ENCODE data around the gene SPAG9. TPM values are rescaled to one million over a fixed set of nuclear protein-coding genes. Genes with fewer than 3 reads are reported as not detected.

The SPAG9 gene
- total RNA-seq, 1 donor, result 192 TPM

DNA sequence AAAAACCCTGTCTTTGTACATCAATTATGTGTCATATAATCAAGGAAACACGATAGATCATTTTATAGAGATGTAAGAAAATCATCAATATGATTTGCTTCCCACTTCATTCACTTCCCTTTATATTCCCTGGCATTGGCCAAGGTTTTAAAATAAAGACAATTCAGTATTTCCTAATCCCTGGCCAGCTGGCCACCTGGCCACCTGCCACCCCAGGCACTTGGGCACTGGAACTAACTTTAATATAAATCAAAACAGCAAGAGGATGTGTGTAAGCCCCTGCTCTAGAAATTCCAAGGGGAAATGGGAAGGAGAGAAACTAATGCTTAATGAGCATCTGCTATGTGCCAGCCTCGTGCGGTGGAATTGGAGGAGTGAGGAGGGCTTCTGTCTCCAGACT lies 195.9 kb downstream of the SPAG9 start:
- H4K20me1 ChIP-seq (ENCODE audit: insufficient read depth, low read length), result no peaks in the 10 kb centered on the region
- DNase-seq (ENCODE audit: insufficient read length, low spot score, missing footprints), result no peak
- H3K4me2 ChIP-seq (ENCODE audit: insufficient read depth, low read length), result no peak overlapping the region

GRCh38 chr17:50924300-50924699 lies 196.4 kb downstream of the SPAG9 start:
- TF ChIP-seq, protein P1, sequence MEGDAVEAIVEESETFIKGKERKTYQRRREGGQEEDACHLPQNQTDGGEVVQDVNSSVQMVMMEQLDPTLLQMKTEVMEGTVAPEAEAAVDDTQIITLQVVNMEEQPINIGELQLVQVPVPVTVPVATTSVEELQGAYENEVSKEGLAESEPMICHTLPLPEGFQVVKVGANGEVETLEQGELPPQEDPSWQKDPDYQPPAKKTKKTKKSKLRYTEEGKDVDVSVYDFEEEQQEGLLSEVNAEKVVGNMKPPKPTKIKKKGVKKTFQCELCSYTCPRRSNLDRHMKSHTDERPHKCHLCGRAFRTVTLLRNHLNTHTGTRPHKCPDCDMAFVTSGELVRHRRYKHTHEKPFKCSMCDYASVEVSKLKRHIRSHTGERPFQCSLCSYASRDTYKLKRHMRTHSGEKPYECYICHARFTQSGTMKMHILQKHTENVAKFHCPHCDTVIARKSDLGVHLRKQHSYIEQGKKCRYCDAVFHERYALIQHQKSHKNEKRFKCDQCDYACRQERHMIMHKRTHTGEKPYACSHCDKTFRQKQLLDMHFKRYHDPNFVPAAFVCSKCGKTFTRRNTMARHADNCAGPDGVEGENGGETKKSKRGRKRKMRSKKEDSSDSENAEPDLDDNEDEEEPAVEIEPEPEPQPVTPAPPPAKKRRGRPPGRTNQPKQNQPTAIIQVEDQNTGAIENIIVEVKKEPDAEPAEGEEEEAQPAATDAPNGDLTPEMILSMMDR (IDR thresholded peaks at IDR 0.05; ENCODE audit: extremely low read depth, low read depth, low read length), result no peak
- Histone ChIP-seq H3K79me2 (ENCODE audit: insufficient read depth, low read length) (no peaks in the 10 kb centered on the region), H3K27me3 (ENCODE audit: insufficient read depth, low read length) (no peaks in the 10 kb centered on the region), H3K36me3 (ENCODE audit: insufficient read depth, low read length) (no peaks in the 10 kb centered on the region), H3K9me3 (ENCODE audit: low read depth, low read length) (no peaks in the 10 kb centered on the region), H2AFZ (ENCODE audit: low read length) (no peak overlapping the region), H3K4me3 (ENCODE audit: insufficient read depth, low read length) (no peak overlapping the region), H3K27ac (ENCODE audit: low read depth, low read length) (no peak overlapping the region), H4K20me1 (ENCODE audit: insufficient read depth, low read length) (no peaks in the 10 kb centered on the region), H3K4me2 (ENCODE audit: insufficient read depth, low read length) (no peak overlapping the region), H3K4me1 (ENCODE audit: insufficient read depth, low read length) (peaks cover 14% of the 10 kb centered on the region)
- no peak for DNase-seq (ENCODE audit: insufficient read length, low spot score, missing footprints)

More for the DNA sequence above, 195.9 kb downstream of the SPAG9 start:
- Histone ChIP-seq H3K9me3 (ENCODE audit: low read depth, low read length) (no peaks in the 10 kb centered on the region), H3K4me3 (ENCODE audit: insufficient read depth, low read length) (no peak overlapping the region), H3K36me3 (ENCODE audit: insufficient read depth, low read length) (no peaks in the 10 kb centered on the region), H3K4me1 (ENCODE audit: insufficient read depth, low read length) (peaks cover 11% of the 10 kb centered on the region), H3K79me2 (ENCODE audit: insufficient read depth, low read length) (no peaks in the 10 kb centered on the region), H3K27ac (ENCODE audit: low read depth, low read length) (no peak overlapping the region), H3K27me3 (ENCODE audit: insufficient read depth, low read length) (no peaks in the 10 kb centered on the region), H2AFZ (ENCODE audit: low read length) (no peak overlapping the region)
- TF ChIP-seq, protein P1 (IDR thresholded peaks at IDR 0.05; ENCODE audit: extremely low read depth, low read depth, low read length), result no peak

- Histone ChIP-seq H3K27ac (ENCODE audit: low read depth, low read length) (no peak overlapping the region), H3K4me3 (ENCODE audit: insufficient read depth, low read length) (no peak overlapping the region), H3K79me2 (ENCODE audit: insufficient read depth, low read length) (no peaks in the 10 kb centered on the region), H3K9me3 (ENCODE audit: low read depth, low read length) (no peaks in the 10 kb centered on the region), H2AFZ (ENCODE audit: low read length) (no peak overlapping the region), H3K27me3 (ENCODE audit: insufficient read depth, low read length) (no peaks in the 10 kb centered on the region), H3K4me1 (ENCODE audit: insufficient read depth, low read length) (peaks cover 17% of the 10 kb centered on the region), H3K4me2 (ENCODE audit: insufficient read depth, low read length) (no peak overlapping the region), H4K20me1 (ENCODE audit: insufficient read depth, low read length) (no peaks in the 10 kb centered on the region), H3K36me3 (ENCODE audit: insufficient read depth, low read length) (no peaks in the 10 kb centered on the region)
- DNase-seq (ENCODE audit: insufficient read length, low spot score, missing footprints), result peak; percentile 18
- TF ChIP-seq, protein P1 (IDR thresholded peaks at IDR 0.05; ENCODE audit: extremely low read depth, low read depth, low read length), result no peak
Measured at GRCh38 chr17:50923611-50924010, 197.1 kb downstream of the SPAG9 start.

GRCh38 chr17:50922721-50923405 lies 197.8 kb downstream of the SPAG9 start:
- H3K36me3 ChIP-seq (ENCODE audit: insufficient read depth, low read length), result no peaks in the 10 kb centered on the region
- no peak overlapping the region for H2AFZ ChIP-seq (ENCODE audit: low read length)
- H3K4me3 ChIP-seq (ENCODE audit: insufficient read depth, low read length), result no peak overlapping the region
- peaks cover 17% of the 10 kb centered on the region for H3K4me1 ChIP-seq (ENCODE audit: insufficient read depth, low read length)
- TF ChIP-seq, protein P1 (IDR thresholded peaks at IDR 0.05; ENCODE audit: extremely low read depth, low read depth, low read length), result no peak
- H3K27me3 ChIP-seq (ENCODE audit: insufficient read depth, low read length), result no peaks in the 10 kb centered on the region
- H3K9me3 ChIP-seq (ENCODE audit: low read depth, low read length), result no peaks in the 10 kb centered on the region
- DNase-seq (ENCODE audit: insufficient read length, low spot score, missing footprints), result peak; percentile 66
- H3K4me2 ChIP-seq (ENCODE audit: insufficient read depth, low read length), result no peak overlapping the region
- no peak overlapping the region for H3K27ac ChIP-seq (ENCODE audit: low read depth, low read length)
- no peaks in the 10 kb centered on the region for H4K20me1 ChIP-seq (ENCODE audit: insufficient read depth, low read length)
- no peaks in the 10 kb centered on the region for H3K79me2 ChIP-seq (ENCODE audit: insufficient read depth, low read length)
